Measurements from ENCODE around the gene ASCC2. TPM values are rescaled to one million over a fixed set of nuclear protein-coding genes. Genes with fewer than 3 reads are reported as not detected.

Gene ASCC2
- total RNA-seq, 1 experiment from 2014 or later: 43.6 TPM

DNA sequence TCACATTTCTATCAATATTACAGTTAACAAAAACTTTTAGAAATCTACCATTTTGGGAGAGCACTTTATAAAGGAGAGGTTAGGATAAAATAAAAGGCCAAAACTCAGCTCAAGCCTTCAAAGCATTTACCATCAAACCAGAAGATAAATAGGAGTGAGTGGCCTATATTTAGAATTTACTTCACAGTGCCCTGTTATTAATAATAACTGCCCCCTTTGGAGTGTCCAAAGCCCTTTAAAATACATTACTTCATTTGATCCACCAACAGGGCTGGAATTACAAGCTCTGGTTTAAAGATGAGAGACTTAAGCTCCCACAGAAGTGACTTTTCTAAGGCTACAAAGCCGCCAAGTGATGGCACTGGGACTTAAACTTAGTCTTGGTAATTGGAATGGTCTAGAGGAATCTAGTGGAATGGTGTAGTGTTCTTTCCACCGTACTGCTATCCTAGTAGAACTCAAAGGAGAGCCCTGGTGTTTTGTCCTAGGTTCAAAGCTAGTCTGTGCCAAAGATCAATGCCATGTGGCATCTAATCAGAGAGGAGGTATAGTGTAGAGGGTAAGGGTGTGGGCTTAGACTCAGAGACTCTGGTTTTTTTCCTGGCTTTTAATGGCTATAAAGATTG is 23.7 kb upstream of the ASCC2 start:
- no peaks in the 10 kb centered on the region for H3K4me1 Mint-ChIP-seq
- CTCF ChIA-PET: interaction anchor here (0.9 kb wide), 1 partner anchor 144 kb away, joined by 3 read pairs; no protein-coding TSS in a partner anchor
- H3K27ac Mint-ChIP-seq: no peak overlapping the region
- peaks cover 5% of the 10 kb centered on the region; the same call in 1 of the 2 replicates for H3K27me3 Mint-ChIP-seq (ENCODE audit: low read depth)
- no peak overlapping the region for H3K4me3 Mint-ChIP-seq
- H3K36me3 Mint-ChIP-seq: no peaks in the 10 kb centered on the region
- no peak for DNase-seq (ENCODE audit: low spot score)
- H3K9me3 Mint-ChIP-seq: no peaks in the 10 kb centered on the region
- ATAC-seq: no peak
- POLR2A ChIA-PET: no interaction called here
- TF ChIP-seq, protein P1, sequence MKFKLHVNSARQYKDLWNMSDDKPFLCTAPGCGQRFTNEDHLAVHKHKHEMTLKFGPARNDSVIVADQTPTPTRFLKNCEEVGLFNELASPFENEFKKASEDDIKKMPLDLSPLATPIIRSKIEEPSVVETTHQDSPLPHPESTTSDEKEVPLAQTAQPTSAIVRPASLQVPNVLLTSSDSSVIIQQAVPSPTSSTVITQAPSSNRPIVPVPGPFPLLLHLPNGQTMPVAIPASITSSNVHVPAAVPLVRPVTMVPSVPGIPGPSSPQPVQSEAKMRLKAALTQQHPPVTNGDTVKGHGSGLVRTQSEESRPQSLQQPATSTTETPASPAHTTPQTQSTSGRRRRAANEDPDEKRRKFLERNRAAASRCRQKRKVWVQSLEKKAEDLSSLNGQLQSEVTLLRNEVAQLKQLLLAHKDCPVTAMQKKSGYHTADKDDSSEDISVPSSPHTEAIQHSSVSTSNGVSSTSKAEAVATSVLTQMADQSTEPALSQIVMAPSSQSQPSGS (CRISPR knock-in tag; IDR thresholded peaks at IDR 0.05; ENCODE audit: borderline replicate concordance, low read depth): no peak
- TF ChIP-seq, protein P2, sequence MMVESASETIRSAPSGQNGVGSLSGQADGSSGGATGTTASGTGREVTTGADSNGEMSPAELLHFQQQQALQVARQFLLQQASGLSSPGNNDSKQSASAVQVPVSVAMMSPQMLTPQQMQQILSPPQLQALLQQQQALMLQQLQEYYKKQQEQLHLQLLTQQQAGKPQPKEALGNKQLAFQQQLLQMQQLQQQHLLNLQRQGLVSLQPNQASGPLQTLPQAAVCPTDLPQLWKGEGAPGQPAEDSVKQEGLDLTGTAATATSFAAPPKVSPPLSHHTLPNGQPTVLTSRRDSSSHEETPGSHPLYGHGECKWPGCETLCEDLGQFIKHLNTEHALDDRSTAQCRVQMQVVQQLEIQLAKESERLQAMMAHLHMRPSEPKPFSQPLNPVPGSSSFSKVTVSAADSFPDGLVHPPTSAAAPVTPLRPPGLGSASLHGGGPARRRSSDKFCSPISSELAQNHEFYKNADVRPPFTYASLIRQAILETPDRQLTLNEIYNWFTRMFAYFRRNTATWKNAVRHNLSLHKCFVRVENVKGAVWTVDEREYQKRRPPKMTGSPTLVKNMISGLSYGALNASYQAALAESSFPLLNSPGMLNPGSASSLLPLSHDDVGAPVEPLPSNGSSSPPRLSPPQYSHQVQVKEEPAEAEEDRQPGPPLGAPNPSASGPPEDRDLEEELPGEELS (CRISPR knock-in tag; IDR thresholded peaks at IDR 0.05): no peak
- TF ChIP-seq MYBL2 (CRISPR knock-in tag; IDR thresholded peaks at IDR 0.05) (no peak), ZNF396 (CRISPR knock-in tag; IDR thresholded peaks at IDR 0.05; ENCODE audit: borderline replicate concordance) (no peak), NFE2L1 (CRISPR knock-in tag; IDR thresholded peaks at IDR 0.05) (no peak), CREM (CRISPR knock-in tag; IDR thresholded peaks at IDR 0.05) (no peak), ATF1 (CRISPR knock-in tag; IDR thresholded peaks at IDR 0.05) (no peak), ETV6 (CRISPR knock-in tag; IDR thresholded peaks at IDR 0.05) (no peak), NFYB (CRISPR knock-in tag; conservative IDR thresholded peaks at IDR 0.05; ENCODE audit: low read depth) (no peak), ZNF219 (CRISPR knock-in tag; IDR thresholded peaks at IDR 0.05; ENCODE audit: borderline replicate concordance) (no peak), NR2C2 (CRISPR knock-in tag; IDR thresholded peaks at IDR 0.05) (no peak), TEAD1 (CRISPR knock-in tag; IDR thresholded peaks at IDR 0.05) (no peak), KAT7 (CRISPR knock-in tag; IDR thresholded peaks at IDR 0.05; ENCODE audit: borderline replicate concordance) (no peak)
- TF ChIP-seq, protein P3, sequence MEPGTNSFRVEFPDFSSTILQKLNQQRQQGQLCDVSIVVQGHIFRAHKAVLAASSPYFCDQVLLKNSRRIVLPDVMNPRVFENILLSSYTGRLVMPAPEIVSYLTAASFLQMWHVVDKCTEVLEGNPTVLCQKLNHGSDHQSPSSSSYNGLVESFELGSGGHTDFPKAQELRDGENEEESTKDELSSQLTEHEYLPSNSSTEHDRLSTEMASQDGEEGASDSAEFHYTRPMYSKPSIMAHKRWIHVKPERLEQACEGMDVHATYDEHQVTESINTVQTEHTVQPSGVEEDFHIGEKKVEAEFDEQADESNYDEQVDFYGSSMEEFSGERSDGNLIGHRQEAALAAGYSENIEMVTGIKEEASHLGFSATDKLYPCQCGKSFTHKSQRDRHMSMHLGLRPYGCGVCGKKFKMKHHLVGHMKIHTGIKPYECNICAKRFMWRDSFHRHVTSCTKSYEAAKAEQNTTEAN (CRISPR knock-in tag; IDR thresholded peaks at IDR 0.05): no peak
- TF ChIP-seq, protein P4, sequence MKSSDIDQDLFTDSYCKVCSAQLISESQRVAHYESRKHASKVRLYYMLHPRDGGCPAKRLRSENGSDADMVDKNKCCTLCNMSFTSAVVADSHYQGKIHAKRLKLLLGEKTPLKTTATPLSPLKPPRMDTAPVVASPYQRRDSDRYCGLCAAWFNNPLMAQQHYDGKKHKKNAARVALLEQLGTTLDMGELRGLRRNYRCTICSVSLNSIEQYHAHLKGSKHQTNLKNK (CRISPR knock-in tag; IDR thresholded peaks at IDR 0.05): no peak
- TF ChIP-seq, protein P5, sequence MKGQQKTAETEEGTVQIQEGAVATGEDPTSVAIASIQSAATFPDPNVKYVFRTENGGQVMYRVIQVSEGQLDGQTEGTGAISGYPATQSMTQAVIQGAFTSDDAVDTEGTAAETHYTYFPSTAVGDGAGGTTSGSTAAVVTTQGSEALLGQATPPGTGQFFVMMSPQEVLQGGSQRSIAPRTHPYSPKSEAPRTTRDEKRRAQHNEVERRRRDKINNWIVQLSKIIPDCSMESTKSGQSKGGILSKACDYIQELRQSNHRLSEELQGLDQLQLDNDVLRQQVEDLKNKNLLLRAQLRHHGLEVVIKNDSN (CRISPR knock-in tag; IDR thresholded peaks at IDR 0.05): no peak
- TF ChIP-seq, protein P6, sequence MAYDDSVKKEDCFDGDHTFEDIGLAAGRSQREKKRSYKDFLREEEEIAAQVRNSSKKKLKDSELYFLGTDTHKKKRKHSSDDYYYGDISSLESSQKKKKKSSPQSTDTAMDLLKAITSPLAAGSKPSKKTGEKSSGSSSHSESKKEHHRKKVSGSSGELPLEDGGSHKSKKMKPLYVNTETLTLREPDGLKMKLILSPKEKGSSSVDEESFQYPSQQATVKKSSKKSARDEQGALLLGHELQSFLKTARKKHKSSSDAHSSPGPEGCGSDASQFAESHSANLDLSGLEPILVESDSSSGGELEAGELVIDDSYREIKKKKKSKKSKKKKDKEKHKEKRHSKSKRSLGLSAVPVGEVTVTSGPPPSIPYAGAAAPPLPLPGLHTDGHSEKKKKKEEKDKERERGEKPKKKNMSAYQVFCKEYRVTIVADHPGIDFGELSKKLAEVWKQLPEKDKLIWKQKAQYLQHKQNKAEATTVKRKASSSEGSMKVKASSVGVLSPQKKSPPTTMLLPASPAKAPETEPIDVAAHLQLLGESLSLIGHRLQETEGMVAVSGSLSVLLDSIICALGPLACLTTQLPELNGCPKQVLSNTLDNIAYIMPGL (CRISPR knock-in tag; IDR thresholded peaks at IDR 0.05): no peak
- TF ChIP-seq, protein P7, sequence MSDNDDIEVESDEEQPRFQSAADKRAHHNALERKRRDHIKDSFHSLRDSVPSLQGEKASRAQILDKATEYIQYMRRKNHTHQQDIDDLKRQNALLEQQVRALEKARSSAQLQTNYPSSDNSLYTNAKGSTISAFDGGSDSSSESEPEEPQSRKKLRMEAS (CRISPR knock-in tag; IDR thresholded peaks at IDR 0.05): no peak

Data from WTC11 (cell line).